SU-DHL-6 (cell line): ENCODE results near the gene ZNF618.
A peak's percentile ranks its signal among the peaks of the same experiment; 100 is the strongest.

Source experiments
- H2AFZ ChIP-seq: fragments of 200-600 bp; sonication (generic); 2 replicates; pipeline ENCODE4 v1.6.1; 2014; ENCODE audit warnings: low read depth, mild to moderate bottlenecking, moderate library complexity, mixed read lengths, antibody characterized with exemption, low read length; ENCODE audit not compliant: severe bottlenecking
- H3F3A ChIP-seq: fragments of 200-600 bp; shearing (Covaris generic); 2 replicates; pipeline ENCODE4 v1.6.0; 2016; ENCODE audit warnings: antibody characterized with exemption, mild to moderate bottlenecking; ENCODE audit not compliant: insufficient read depth
- H3K27ac ChIP-seq: fragments of 200-600 bp; sonication (generic); 2 replicates; pipeline ENCODE4 v1.5.1; 2016; ENCODE audit warnings: low read depth, mild to moderate bottlenecking, low read length, moderate library complexity, mixed read lengths
- H3K27me3 ChIP-seq: fragments of 200-600 bp; sonication (generic), shearing (Covaris generic); 2 replicates; pipeline ENCODE4 v1.6.0; 2014; ENCODE audit warnings: mild to moderate bottlenecking, low read length
- H3K36me3 ChIP-seq: fragments of 200-600 bp; sonication (generic); 2 replicates; pipeline ENCODE4 v1.6.1; 2014; ENCODE audit warnings: mild to moderate bottlenecking, low read length, mixed read lengths
- H3K4me2 ChIP-seq: fragments of 300-600, 200-600 bp; shearing (Covaris generic), sonication (generic); 2 replicates; pipeline ENCODE4 v1.6.0; 2014; ENCODE audit warnings: low read length, low read depth, mild to moderate bottlenecking; ENCODE audit not compliant: poor library complexity, severe bottlenecking
- H3K4me3 ChIP-seq: fragments of 200-600 bp; sonication (generic); 2 replicates; pipeline ENCODE4 v1.5.1; 2014; ENCODE audit warnings: antibody characterized with exemption, low read length, mild to moderate bottlenecking, mixed read lengths; ENCODE audit not compliant: insufficient read depth, poor library complexity, severe bottlenecking
- H3K79me2 ChIP-seq: fragments of 200-600 bp; sonication (generic); 2 replicates; pipeline ENCODE4 v1.6.1; 2014; ENCODE audit warnings: mild to moderate bottlenecking, low read length, moderate library complexity; ENCODE audit not compliant: insufficient read depth
- H3K9ac ChIP-seq: fragments of 200-600 bp; sonication (generic); 2 replicates; pipeline ENCODE4 v1.7.0; 2014; ENCODE audit warnings: mild to moderate bottlenecking, low read length
- H3K9me2 ChIP-seq: fragments of 200-600 bp; sonication (generic); replicated peaks from 2 replicates; pipeline ENCODE4 v1.6.1; 2014; ENCODE audit warnings: low read length; ENCODE audit not compliant: insufficient read depth
- H3K9me3 ChIP-seq: fragments of 200-600 bp; sonication (generic); 2 replicates; pipeline ENCODE4 v1.6.1; 2014; ENCODE audit warnings: low read length, mixed read lengths; ENCODE audit not compliant: insufficient read depth
- H4K20me1 ChIP-seq: fragments of 200-600 bp; sonication (generic); 2 replicates; pipeline ENCODE4 v1.6.1; 2014; ENCODE audit warnings: low read depth, mild to moderate bottlenecking, antibody characterized with exemption, low read length, moderate library complexity, mixed read lengths
- EZH2phosphoT487 ChIP-seq: fragments of 200-600 bp; sonication (generic), shearing (Covaris generic); conservative IDR thresholded peaks from 2 replicates; pipeline ENCODE4 v1.6.1; 2018; ENCODE audit warnings: mild to moderate bottlenecking, antibody characterized with exemption, low read length, moderate library complexity, mixed read lengths
- TF ChIP-seq, protein P1 (sequence below): fragments of 200-600 bp; sonication (generic); IDR thresholded peaks from one replicate; pipeline ENCODE4 v1.5.1; 2017; ENCODE audit warnings: antibody characterized with exemption, mild to moderate bottlenecking, low read length, moderate library complexity; ENCODE audit not compliant: insufficient read depth, poor library complexity, severe bottlenecking

Gene ZNF618, protein sequence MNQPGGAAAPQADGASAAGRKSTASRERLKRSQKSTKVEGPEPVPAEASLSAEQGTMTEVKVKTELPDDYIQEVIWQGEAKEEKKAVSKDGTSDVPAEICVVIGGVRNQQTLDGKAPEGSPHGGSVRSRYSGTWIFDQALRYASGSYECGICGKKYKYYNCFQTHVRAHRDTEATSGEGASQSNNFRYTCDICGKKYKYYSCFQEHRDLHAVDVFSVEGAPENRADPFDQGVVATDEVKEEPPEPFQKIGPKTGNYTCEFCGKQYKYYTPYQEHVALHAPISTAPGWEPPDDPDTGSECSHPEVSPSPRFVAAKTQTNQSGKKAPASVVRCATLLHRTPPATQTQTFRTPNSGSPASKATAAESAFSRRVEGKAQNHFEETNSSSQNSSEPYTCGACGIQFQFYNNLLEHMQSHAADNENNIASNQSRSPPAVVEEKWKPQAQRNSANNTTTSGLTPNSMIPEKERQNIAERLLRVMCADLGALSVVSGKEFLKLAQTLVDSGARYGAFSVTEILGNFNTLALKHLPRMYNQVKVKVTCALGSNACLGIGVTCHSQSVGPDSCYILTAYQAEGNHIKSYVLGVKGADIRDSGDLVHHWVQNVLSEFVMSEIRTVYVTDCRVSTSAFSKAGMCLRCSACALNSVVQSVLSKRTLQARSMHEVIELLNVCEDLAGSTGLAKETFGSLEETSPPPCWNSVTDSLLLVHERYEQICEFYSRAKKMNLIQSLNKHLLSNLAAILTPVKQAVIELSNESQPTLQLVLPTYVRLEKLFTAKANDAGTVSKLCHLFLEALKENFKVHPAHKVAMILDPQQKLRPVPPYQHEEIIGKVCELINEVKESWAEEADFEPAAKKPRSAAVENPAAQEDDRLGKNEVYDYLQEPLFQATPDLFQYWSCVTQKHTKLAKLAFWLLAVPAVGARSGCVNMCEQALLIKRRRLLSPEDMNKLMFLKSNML

DNA sequence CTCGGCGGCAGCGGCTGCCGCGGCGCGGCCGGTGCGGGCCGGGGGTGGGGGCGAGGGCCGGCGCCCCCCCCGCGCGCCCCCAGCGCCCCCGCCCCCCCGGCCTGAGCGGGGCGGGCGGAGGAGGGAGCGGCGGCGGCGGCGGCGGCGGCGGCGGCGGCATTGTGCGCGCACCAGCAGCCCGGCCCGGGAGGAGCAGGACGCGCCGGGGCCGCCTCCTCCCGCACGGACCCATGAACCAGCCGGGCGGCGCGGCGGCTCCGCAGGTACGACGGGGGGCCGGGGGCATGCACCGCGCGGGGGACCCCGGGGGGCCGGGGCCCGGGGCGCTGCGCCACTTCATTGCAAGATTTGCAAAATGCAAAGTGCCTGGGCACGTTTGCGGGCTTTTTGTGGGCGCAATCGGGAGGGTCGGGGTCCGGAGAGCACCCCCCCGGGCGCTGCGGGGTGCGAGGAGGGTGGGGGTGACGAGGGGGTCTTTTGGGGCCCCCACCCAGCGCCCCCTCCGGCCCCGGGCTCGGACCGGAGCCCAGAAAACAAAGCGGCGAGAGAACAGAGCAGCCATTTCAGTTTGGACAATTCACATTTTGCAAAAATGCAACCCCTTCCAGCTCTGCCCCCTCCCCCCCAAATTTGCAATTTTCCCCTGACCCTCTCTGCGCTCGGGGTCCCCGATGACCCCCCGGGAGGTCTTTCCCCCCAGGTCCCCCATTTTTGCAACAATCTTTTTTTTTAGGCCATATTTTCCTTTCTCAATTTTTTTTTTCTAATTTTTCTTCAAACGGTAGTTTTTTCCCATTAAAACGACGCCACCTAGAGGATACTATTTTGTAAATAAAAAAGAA, at the start of gene ZNF618:
TSS of gene ZNF618 (plus strand) at position 159 of the 842 bp plus-strand sequence. CDS start at position 231, 72 bp downstream.
- peak within 1 kb of the TSS; percentile 89 for H3K4me3 ChIP-seq
- peak within 1 kb of the TSS; percentile 76 for H3K9ac ChIP-seq
- TF ChIP-seq, protein P1, sequence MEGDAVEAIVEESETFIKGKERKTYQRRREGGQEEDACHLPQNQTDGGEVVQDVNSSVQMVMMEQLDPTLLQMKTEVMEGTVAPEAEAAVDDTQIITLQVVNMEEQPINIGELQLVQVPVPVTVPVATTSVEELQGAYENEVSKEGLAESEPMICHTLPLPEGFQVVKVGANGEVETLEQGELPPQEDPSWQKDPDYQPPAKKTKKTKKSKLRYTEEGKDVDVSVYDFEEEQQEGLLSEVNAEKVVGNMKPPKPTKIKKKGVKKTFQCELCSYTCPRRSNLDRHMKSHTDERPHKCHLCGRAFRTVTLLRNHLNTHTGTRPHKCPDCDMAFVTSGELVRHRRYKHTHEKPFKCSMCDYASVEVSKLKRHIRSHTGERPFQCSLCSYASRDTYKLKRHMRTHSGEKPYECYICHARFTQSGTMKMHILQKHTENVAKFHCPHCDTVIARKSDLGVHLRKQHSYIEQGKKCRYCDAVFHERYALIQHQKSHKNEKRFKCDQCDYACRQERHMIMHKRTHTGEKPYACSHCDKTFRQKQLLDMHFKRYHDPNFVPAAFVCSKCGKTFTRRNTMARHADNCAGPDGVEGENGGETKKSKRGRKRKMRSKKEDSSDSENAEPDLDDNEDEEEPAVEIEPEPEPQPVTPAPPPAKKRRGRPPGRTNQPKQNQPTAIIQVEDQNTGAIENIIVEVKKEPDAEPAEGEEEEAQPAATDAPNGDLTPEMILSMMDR: peak; percentile 35
- TF ChIP-seq EZH2phosphoT487: no peak
- no peaks in the 10 kb centered on the region for H3K9me3 ChIP-seq
- H4K20me1 ChIP-seq: no peaks in the 10 kb centered on the region
- peak within 1 kb of the TSS; percentile 99 for H3K4me2 ChIP-seq
- H3K27me3 ChIP-seq: no peaks in the 10 kb centered on the region
- H3K36me3 ChIP-seq: no peaks in the 10 kb centered on the region
- H2AFZ ChIP-seq: peak within 1 kb of the TSS; percentile 100
- no peaks in the 10 kb centered on the region for H3K9me2 ChIP-seq
- H3K79me2 ChIP-seq: no peaks in the 10 kb centered on the region
- H3F3A ChIP-seq: no peaks in the 10 kb centered on the region
- H3K27ac ChIP-seq: no peak within 1 kb of the TSS

DNA sequence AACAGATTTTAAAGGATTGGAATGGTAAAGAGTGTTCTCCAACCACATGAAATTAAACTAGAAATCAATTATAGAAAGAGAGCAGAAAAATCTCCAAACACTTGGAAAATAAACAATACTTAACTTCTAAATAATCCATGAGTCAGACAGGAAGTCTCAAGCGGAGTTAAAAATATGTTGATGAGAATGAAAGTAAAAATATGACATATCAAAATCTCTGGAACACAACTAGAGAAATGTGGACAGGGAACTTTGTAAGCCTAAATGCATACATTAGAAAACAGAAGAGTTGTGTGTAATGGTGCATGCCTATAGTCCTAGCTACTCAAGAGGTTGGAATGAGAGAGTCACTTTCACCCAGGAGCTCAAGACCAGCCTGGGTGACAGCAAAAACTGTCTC, 47.9 kb upstream of the ZNF618 start:
- Histone ChIP-seq H3K4me2 (no peak overlapping the region), H4K20me1 (no peaks in the 10 kb centered on the region), H3F3A (no peaks in the 10 kb centered on the region), H2AFZ (no peak overlapping the region), H3K36me3 (no peaks in the 10 kb centered on the region), H3K79me2 (no peaks in the 10 kb centered on the region), H3K9me2 (no peaks in the 10 kb centered on the region), H3K9ac (no peak overlapping the region), H3K27ac (no peak overlapping the region), H3K9me3 (no peaks in the 10 kb centered on the region), H3K27me3 (no peaks in the 10 kb centered on the region), H3K4me3 (no peak overlapping the region)
- TF ChIP-seq, protein P1: no peak

DNA sequence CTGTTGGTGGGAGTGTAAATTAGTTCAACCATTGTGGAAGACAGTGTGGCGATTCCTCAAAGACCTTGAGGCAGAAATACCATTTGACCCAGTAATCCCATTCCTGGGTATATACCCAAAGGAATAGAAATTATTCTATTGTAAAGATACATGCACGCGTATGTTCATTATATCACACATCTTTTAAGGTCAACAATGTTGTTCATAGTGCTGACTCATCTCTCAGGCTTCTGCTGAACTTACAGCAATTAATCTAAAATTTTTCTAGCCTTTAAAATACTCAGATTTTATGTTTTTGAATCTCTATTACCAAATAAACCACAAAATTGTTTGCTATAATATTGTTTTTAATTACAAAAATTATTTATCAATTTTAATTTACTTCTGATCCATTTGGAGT, 38.8 kb upstream of the ZNF618 start:
- no peaks in the 10 kb centered on the region for H3K79me2 ChIP-seq
- TF ChIP-seq, protein P1: no peak
- TF ChIP-seq EZH2phosphoT487: no peak
- no peak overlapping the region for H2AFZ ChIP-seq
- H3K4me2 ChIP-seq: no peak overlapping the region
- H3K9me2 ChIP-seq: no peaks in the 10 kb centered on the region
- H3K9ac ChIP-seq: no peak overlapping the region
- H3K4me3 ChIP-seq: no peak overlapping the region
- H3K36me3 ChIP-seq: no peaks in the 10 kb centered on the region
- no peaks in the 10 kb centered on the region for H3K9me3 ChIP-seq
- no peak overlapping the region for H3K27ac ChIP-seq
- H3F3A ChIP-seq: no peaks in the 10 kb centered on the region
- H4K20me1 ChIP-seq: no peaks in the 10 kb centered on the region; the same call in 1 of the 2 replicates
- H3K27me3 ChIP-seq: no peaks in the 10 kb centered on the region
